GM12891 (cell line): ENCODE measurements around the gene MYOCD.

Experiments used
- PAX5 ChIP-seq: IDR thresholded peaks from 2 replicates; pipeline ENCODE4 v1.6.1; 2011; ENCODE audit warnings: low read length, moderate library complexity, mild to moderate bottlenecking; ENCODE audit not compliant: insufficient read depth, severe bottlenecking
- POLR2A ChIP-seq: IDR thresholded peaks from 2 replicates; pipeline ENCODE4 v1.6.1; 2011; ENCODE audit warnings: low read depth, low read length, control low read depth
- POLR2AphosphoS5 ChIP-seq: IDR thresholded peaks from 2 replicates; pipeline ENCODE4 v1.6.1; 2011; ENCODE audit warnings: low read depth, low read length, control low read depth
- POU2F2 ChIP-seq: IDR thresholded peaks from 2 replicates; pipeline ENCODE4 v1.6.1; 2011; ENCODE audit warnings: low read depth, mild to moderate bottlenecking, control low read depth, low read length, moderate library complexity
- TAF1 ChIP-seq: IDR thresholded peaks from 2 replicates; pipeline ENCODE4 v1.6.1; 2011; ENCODE audit warnings: low read depth, low read length, control low read depth

GRCh38 chr17:12631076-12631475 lies 34.6 kb upstream of the MYOCD start:
- TF ChIP-seq TAF1 (no peak), POLR2A (no peak), POU2F2 (no peak), POLR2AphosphoS5 (no peak), PAX5 (no peak)
